HEK293 (cell line): ENCODE results near the gene SELENOW.

Source experiments
- BCL11A ChIP-seq: fragments of 450-650 bp; formaldehyde crosslinking; IDR thresholded peaks from 2 replicates; pipeline ENCODE4 v1.5.1; 2016; ENCODE audit warnings: low read depth, missing biosample characterization, missing genetic modification characterization
- HOXD13 ChIP-seq: sonication (generic); formaldehyde crosslinking; IDR thresholded peaks from 2 replicates; pipeline ENCODE4 v1.8.0; 2022; ENCODE audit warnings: missing genetic modification reagents, borderline replicate concordance
- KLF10 ChIP-seq: fragments of 450-650 bp; IDR thresholded peaks from 2 replicates; pipeline ENCODE4 v1.5.1; 2018; ENCODE audit warnings: missing biosample characterization, mild to moderate bottlenecking, missing genetic modification characterization
- RBAK ChIP-seq: fragments of 450-650 bp; formaldehyde crosslinking; IDR thresholded peaks from 2 replicates; pipeline ENCODE4 v1.5.1; 2016; ENCODE audit warnings: missing biosample characterization, missing genetic modification characterization
- SP2 ChIP-seq: fragments of 450-650 bp; formaldehyde crosslinking; IDR thresholded peaks from 2 replicates; pipeline ENCODE4 v1.5.1; 2016; ENCODE audit warnings: missing biosample characterization, missing genetic modification characterization
- SP3 ChIP-seq: fragments of 450-650 bp; formaldehyde crosslinking; IDR thresholded peaks from 2 replicates; pipeline ENCODE4 v1.5.1; 2016; ENCODE audit warnings: missing biosample characterization, missing genetic modification characterization
- YY1 ChIP-seq: fragments of 450-650 bp; formaldehyde crosslinking; IDR thresholded peaks from 2 replicates; pipeline ENCODE4 v1.5.1; 2018; ENCODE audit warnings: missing biosample characterization, missing genetic modification characterization
- ZBTB7A ChIP-seq: fragments of 450-650 bp; formaldehyde crosslinking; IDR thresholded peaks from 2 replicates; pipeline ENCODE4 v1.5.1; 2016; ENCODE audit warnings: low read depth, missing biosample characterization, missing genetic modification characterization
- ZBTB8A ChIP-seq: fragments of 450-650 bp; formaldehyde crosslinking; IDR thresholded peaks from 2 replicates; pipeline ENCODE4 v1.5.1; 2016; ENCODE audit warnings: missing biosample characterization, missing genetic modification characterization
- ZFP37 ChIP-seq: fragments of 450-650 bp; formaldehyde crosslinking; IDR thresholded peaks from 2 replicates; pipeline ENCODE4 v1.5.1; 2016; ENCODE audit warnings: missing biosample characterization, missing genetic modification characterization
- ZNF112 ChIP-seq: fragments of 450-650 bp; formaldehyde crosslinking; IDR thresholded peaks from 2 replicates; pipeline ENCODE4 v1.5.0; 2017; ENCODE audit warnings: missing biosample characterization, missing genetic modification characterization
- ZNF184 ChIP-seq: fragments of 450-650 bp; IDR thresholded peaks from 2 replicates; pipeline ENCODE4 v1.5.1; 2018; ENCODE audit warnings: missing biosample characterization, mild to moderate bottlenecking, missing genetic modification characterization
- ZNF2 ChIP-seq: fragments of 450-650 bp; formaldehyde crosslinking; IDR thresholded peaks from 2 replicates; pipeline ENCODE4 v1.5.1; 2016; ENCODE audit warnings: missing biosample characterization, missing genetic modification characterization
- ZNF214 ChIP-seq: fragments of 450-650 bp; formaldehyde crosslinking; IDR thresholded peaks from 2 replicates; pipeline ENCODE4 v1.5.1; 2017; ENCODE audit warnings: missing biosample characterization, mild to moderate bottlenecking, missing genetic modification characterization, borderline replicate concordance
- ZNF274 ChIP-seq, 2 experiments: fragments of 200-500 bp in 1 of 2; fragments of 450-650 bp in 1 of 2; sonication (Bioruptor generic) in 1 of 2; formaldehyde crosslinking in 1 of 2; IDR thresholded peaks; 2 replicates each; pipeline versions ENCODE4 v1.5.1 to v1.6.1; 2014 to 2016; ENCODE audit warnings: borderline replicate concordance in 1 of 2, inconsistent platforms in 1 of 2, low read length in 1 of 2, missing biosample characterization in 1 of 2, missing genetic modification characterization in 1 of 2
- ZNF311 ChIP-seq: fragments of 450-650 bp; formaldehyde crosslinking; IDR thresholded peaks from 2 replicates; pipeline ENCODE4 v1.5.1; 2017; ENCODE audit warnings: missing biosample characterization, missing genetic modification characterization, borderline replicate concordance
- ZNF394 ChIP-seq: fragments of 450-650 bp; formaldehyde crosslinking; IDR thresholded peaks from 2 replicates; pipeline ENCODE4 v1.5.1; 2016; ENCODE audit warnings: missing biosample characterization, missing genetic modification characterization, mild to moderate bottlenecking, moderate library complexity, borderline replicate concordance
- ZNF555 ChIP-seq: fragments of 450-650 bp; formaldehyde crosslinking; conservative IDR thresholded peaks from 2 replicates; pipeline ENCODE4 v1.5.1; 2017; ENCODE audit warnings: missing biosample characterization, mild to moderate bottlenecking, missing genetic modification characterization, inconsistent platforms
- ZNF558 ChIP-seq: fragments of 450-650 bp; formaldehyde crosslinking; IDR thresholded peaks from 2 replicates; pipeline ENCODE4 v1.5.1; 2016; ENCODE audit warnings: missing biosample characterization, missing genetic modification characterization
- ZNF677 ChIP-seq: fragments of 450-650 bp; IDR thresholded peaks from 2 replicates; pipeline ENCODE4 v1.5.0; 2018; ENCODE audit warnings: missing biosample characterization, mild to moderate bottlenecking, missing genetic modification characterization, moderate library complexity
- ZNF76 ChIP-seq: fragments of 450-650 bp; formaldehyde crosslinking; IDR thresholded peaks from 2 replicates; pipeline ENCODE4; 2016; ENCODE audit warnings: low read depth, missing biosample characterization, missing genetic modification characterization, borderline replicate concordance
- ZNF830 ChIP-seq: fragments of 450-650 bp; IDR thresholded peaks from 2 replicates; pipeline ENCODE4 v1.5.0; 2018; ENCODE audit warnings: missing biosample characterization, missing genetic modification characterization, low read depth, mild to moderate bottlenecking, moderate library complexity
- TF ChIP-seq, protein P1 (sequence below): fragments of 450-650 bp; formaldehyde crosslinking; IDR thresholded peaks from 2 replicates; pipeline ENCODE4 v1.5.1; 2016; ENCODE audit warnings: missing biosample characterization, missing genetic modification characterization
- TF ChIP-seq, protein P2 (sequence below): fragments of 450-650 bp; formaldehyde crosslinking; IDR thresholded peaks from 2 replicates; pipeline ENCODE4 v1.5.1; 2016; ENCODE audit warnings: missing biosample characterization, missing genetic modification characterization
- TF ChIP-seq, protein P3 (sequence below): fragments of 450-650 bp; formaldehyde crosslinking; IDR thresholded peaks from 2 replicates; pipeline ENCODE4 v1.5.1; 2016; ENCODE audit warnings: missing biosample characterization, missing genetic modification characterization
- TF ChIP-seq, protein P4 (sequence below): sonication (generic); formaldehyde crosslinking; IDR thresholded peaks from 2 replicates; pipeline ENCODE4 v1.8.1; 2022; ENCODE audit warnings: mild to moderate bottlenecking, moderate library complexity, missing genetic modification reagents
- TF ChIP-seq, protein P5 (sequence below): fragments of 450-650 bp; formaldehyde crosslinking; IDR thresholded peaks from 2 replicates; pipeline ENCODE4 v1.5.1; 2016; ENCODE audit warnings: missing biosample characterization, missing genetic modification characterization, low read depth
- TF ChIP-seq, protein P6 (sequence below): fragments of 450-650 bp; formaldehyde crosslinking; IDR thresholded peaks from 2 replicates; pipeline ENCODE4 v1.5.1; 2016; ENCODE audit warnings: missing biosample characterization, missing genetic modification characterization

SELENOW gene

DNA sequence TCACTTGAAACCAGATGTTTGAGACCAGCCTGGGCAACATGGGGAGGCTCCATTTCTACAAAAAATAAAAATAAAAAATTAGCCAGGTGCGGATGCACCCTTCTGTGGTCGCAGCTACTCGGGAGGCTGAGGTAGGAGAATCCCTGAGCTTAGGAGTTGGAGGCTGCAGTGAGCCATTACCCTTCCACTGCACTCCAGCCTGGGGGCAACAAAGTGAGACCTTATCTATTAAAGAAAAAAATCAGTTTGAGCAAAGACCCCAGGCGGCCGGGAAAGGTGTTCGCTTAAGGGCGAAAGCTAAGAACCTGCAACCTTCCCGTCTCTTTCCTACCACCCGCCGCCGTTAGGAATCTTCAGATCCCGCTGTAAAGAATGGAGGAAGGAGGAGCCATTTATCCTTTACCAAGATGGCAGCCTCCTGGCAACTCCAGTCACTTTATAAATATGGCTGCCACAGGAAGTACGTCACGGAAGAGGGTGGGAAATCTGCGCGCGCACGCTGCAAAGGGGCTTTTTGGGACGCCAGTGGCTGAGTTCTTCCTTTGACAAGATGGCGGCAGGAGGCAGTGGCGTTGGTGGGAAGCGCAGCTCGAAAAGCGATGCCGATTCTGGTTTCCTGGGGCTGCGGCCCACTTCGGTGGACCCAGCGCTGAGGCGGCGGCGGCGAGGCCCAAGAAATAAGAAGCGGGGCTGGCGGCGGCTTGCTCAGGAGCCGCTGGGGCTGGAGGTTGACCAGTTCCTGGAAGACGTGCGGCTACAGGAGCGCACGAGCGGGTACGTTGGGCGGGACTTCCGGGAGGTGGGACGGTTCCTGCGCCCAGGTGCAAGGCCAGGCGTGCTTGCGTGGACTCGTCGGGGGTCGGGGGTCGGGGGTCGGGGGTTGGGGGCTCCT, 33.2 kb upstream of the SELENOW start, which contains the start of gene NOP53 (continued):
- no peak for TF ChIP-seq BCL11A
- TF ChIP-seq SP2 (tag by site-specific recombination), result peak; percentile 83
- no peak for TF ChIP-seq ZNF558
- TF ChIP-seq YY1 (tag by site-specific recombination), result peak; percentile 99
- no peak for TF ChIP-seq ZBTB8A (tag by site-specific recombination)
- TF ChIP-seq, protein P1, sequence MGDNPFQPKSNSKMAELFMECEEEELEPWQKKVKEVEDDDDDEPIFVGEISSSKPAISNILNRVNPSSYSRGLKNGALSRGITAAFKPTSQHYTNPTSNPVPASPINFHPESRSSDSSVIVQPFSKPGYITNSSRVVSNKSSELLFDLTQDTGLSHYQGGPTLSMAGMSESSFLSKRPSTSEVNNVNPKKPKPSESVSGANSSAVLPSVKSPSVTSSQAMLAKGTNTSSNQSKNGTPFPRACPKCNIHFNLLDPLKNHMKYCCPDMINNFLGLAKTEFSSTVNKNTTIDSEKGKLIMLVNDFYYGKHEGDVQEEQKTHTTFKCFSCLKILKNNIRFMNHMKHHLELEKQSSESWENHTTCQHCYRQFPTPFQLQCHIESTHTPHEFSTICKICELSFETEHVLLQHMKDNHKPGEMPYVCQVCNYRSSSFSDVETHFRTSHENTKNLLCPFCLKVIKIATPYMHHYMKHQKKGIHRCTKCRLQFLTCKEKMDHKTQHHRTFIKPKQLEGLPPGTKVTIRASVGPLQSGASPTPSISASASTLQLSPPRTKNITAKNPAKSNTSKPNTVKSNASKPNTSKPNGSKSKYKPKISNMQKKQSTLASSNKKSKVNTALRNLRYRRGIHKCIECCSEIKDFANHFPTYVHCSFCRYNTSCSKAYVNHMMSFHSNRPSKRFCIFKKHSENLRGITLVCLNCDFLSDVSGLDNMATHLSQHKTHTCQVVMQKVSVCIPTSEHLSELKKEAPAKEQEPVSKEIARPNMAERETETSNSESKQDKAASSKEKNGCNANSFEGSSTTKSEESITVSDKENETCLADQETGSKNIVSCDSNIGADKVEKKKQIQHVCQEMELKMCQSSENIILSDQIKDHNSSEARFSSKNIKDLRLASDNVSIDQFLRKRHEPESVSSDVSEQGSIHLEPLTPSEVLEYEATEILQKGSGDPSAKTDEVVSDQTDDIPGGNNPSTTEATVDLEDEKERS (tag by site-specific recombination), result peak; percentile 87
- TF ChIP-seq, protein P2, sequence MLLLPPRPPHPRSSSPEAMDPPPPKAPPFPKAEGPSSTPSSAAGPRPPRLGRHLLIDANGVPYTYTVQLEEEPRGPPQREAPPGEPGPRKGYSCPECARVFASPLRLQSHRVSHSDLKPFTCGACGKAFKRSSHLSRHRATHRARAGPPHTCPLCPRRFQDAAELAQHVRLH (tag by site-specific recombination), result peak; percentile 86
- TF ChIP-seq ZBTB7A, result 0 out of 2 replicates have a peak, but pooled peaks have one; percentile 42
- peak; percentile 94 for TF ChIP-seq ZNF76 (tag by site-specific recombination)
- TF ChIP-seq ZNF394 (tag by site-specific recombination), result peak; percentile 43; the same call in 1 of the 2 replicates
- TF ChIP-seq, protein P3, sequence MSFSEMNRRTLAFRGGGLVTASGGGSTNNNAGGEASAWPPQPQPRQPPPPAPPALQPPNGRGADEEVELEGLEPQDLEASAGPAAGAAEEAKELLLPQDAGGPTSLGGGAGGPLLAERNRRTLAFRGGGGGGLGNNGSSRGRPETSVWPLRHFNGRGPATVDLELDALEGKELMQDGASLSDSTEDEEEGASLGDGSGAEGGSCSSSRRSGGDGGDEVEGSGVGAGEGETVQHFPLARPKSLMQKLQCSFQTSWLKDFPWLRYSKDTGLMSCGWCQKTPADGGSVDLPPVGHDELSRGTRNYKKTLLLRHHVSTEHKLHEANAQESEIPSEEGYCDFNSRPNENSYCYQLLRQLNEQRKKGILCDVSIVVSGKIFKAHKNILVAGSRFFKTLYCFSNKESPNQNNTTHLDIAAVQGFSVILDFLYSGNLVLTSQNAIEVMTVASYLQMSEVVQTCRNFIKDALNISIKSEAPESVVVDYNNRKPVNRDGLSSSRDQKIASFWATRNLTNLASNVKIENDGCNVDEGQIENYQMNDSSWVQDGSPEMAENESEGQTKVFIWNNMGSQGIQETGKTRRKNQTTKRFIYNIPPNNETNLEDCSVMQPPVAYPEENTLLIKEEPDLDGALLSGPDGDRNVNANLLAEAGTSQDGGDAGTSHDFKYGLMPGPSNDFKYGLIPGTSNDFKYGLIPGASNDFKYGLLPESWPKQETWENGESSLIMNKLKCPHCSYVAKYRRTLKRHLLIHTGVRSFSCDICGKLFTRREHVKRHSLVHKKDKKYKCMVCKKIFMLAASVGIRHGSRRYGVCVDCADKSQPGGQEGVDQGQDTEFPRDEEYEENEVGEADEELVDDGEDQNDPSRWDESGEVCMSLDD (tag by site-specific recombination), result no peak
- TF ChIP-seq SP3 (tag by site-specific recombination), result peak; percentile 97
- no peak for TF ChIP-seq ZNF274 (IDR thresholded peaks at IDR 0.05; ENCODE audit: low read length)
- no peak for TF ChIP-seq ZNF274 (tag by site-specific recombination; IDR thresholded peaks at IDR 0.05; ENCODE audit: borderline replicate concordance)
- TF ChIP-seq ZNF184 (tag by site-specific recombination), result no peak
- TF ChIP-seq ZNF2, result peak; percentile 53; the same call in 1 of the 2 replicates
- TF ChIP-seq ZNF830, result no peak
- TF ChIP-seq, protein P4, sequence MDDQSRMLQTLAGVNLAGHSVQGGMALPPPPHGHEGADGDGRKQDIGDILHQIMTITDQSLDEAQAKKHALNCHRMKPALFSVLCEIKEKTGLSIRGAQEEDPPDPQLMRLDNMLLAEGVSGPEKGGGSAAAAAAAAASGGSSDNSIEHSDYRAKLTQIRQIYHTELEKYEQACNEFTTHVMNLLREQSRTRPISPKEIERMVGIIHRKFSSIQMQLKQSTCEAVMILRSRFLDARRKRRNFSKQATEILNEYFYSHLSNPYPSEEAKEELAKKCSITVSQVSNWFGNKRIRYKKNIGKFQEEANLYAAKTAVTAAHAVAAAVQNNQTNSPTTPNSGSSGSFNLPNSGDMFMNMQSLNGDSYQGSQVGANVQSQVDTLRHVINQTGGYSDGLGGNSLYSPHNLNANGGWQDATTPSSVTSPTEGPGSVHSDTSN (CRISPR knock-in tag), result no peak
- TF ChIP-seq HOXD13 (CRISPR knock-in tag), result no peak
- TF ChIP-seq, protein P5, sequence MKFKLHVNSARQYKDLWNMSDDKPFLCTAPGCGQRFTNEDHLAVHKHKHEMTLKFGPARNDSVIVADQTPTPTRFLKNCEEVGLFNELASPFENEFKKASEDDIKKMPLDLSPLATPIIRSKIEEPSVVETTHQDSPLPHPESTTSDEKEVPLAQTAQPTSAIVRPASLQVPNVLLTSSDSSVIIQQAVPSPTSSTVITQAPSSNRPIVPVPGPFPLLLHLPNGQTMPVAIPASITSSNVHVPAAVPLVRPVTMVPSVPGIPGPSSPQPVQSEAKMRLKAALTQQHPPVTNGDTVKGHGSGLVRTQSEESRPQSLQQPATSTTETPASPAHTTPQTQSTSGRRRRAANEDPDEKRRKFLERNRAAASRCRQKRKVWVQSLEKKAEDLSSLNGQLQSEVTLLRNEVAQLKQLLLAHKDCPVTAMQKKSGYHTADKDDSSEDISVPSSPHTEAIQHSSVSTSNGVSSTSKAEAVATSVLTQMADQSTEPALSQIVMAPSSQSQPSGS (tag by site-specific recombination), result no peak
- TF ChIP-seq ZNF214, result no peak
- 0 out of 2 replicates have a peak, but pooled peaks have one; percentile 6 for TF ChIP-seq KLF10 (tag by site-specific recombination)
- TF ChIP-seq ZNF555 (tag by site-specific recombination), result no peak
- TF ChIP-seq ZNF112 (tag by site-specific recombination), result no peak
- no peak for TF ChIP-seq ZNF311 (tag by site-specific recombination)
- no peak for TF ChIP-seq RBAK
- no peak for TF ChIP-seq ZFP37
- TF ChIP-seq, protein P6, sequence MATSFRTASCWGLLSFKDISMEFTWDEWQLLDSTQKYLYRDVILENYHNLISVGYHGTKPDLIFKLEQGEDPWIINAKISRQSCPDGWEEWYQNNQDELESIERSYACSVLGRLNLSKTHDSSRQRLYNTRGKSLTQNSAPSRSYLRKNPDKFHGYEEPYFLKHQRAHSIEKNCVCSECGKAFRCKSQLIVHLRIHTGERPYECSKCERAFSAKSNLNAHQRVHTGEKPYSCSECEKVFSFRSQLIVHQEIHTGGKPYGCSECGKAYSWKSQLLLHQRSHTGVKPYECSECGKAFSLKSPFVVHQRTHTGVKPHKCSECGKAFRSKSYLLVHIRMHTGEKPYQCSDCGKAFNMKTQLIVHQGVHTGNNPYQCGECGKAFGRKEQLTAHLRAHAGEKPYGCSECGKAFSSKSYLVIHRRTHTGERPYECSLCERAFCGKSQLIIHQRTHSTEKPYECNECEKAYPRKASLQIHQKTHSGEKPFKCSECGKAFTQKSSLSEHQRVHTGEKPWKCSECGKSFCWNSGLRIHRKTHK (tag by site-specific recombination), result no peak
- no peak for TF ChIP-seq ZNF677
